ENCODE data around the gene PSMF1.

- TF ChIP-seq POLR2A (IDR thresholded peaks at IDR 0.05) = no peak
- no peak for TF ChIP-seq CTCF (IDR thresholded peaks at IDR 0.05)
Measured at GRCh38 chr20:1186367-1186991, 68.1 kb downstream of the PSMF1 start.

Measured in ovary (tissue), 3 donors.